ENCODE data around the gene ADCYAP1R1.

GRCh38 chr7:31082447-31082846 is 30.3 kb downstream of the ADCYAP1R1 start:
- no peak for TF ChIP-seq SUZ12 (IDR thresholded peaks at IDR 0.05; ENCODE audit: extremely low read depth, insufficient read depth, insufficient read length)
- TF ChIP-seq ZNF274 (IDR thresholded peaks at IDR 0.05; ENCODE audit: low read depth, low read length), result no peak
